ENCODE measurements around the gene VPS33A.
"Not testable (repeated sequence)": the region's sequence is repeated elsewhere in the genome, so short reads cannot be mapped to it uniquely, and the experiment has no call there.

The VPS33A gene

GRCh38 chr12:122266230-122266901, at the start of gene VPS33A:
Gene VPS33A, minus strand, starts transcription at chr12:122266494. Its CDS starts 86 bp downstream, at chr12:122266408.
- DNase-seq: peak; percentile 97

DNA sequence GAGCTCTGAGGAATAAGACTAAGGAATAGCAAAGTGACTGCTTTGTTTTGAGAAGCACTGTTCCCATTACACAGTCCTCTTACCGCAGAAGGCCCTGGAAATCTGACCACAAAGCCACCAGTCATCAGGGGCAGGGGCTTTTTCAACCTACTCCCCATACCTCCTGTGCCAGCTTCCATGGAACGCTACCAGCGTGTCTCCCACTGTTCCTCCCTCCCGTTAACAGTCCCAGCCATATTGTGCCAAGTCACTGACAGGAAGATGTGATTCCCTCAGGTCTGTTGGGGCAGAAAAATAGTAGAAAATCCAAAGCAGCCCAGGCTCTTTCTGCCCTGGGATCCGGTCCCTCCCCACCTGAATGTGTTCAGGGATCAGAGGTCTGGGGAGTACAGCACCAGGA, 46.6 kb upstream of the VPS33A start:
- no peak for DNase-seq

DNA sequence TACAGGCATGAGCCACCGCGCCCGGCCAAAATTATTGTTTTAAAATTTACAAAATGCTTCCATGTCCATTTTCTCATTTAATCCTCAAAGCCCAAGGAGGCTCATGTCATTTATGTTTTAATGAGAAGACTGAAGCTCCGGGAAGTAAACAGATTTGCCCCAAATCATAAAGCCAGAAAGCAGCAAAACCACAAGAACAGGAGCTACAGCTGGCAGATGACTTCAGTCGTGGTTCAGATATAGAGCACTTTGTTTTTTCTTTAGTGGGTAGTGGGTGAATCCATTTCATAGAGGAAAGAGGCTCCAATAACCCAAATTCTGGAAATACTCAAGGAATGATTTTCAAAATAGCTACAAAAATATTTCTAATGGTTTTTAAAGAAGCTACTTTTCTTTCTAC, 45.4 kb upstream of the VPS33A start:
- no peak for DNase-seq

- DNase-seq: no peak
Measured at GRCh38 chr12:122310626-122311333, 44.5 kb upstream of the VPS33A start.

DNA sequence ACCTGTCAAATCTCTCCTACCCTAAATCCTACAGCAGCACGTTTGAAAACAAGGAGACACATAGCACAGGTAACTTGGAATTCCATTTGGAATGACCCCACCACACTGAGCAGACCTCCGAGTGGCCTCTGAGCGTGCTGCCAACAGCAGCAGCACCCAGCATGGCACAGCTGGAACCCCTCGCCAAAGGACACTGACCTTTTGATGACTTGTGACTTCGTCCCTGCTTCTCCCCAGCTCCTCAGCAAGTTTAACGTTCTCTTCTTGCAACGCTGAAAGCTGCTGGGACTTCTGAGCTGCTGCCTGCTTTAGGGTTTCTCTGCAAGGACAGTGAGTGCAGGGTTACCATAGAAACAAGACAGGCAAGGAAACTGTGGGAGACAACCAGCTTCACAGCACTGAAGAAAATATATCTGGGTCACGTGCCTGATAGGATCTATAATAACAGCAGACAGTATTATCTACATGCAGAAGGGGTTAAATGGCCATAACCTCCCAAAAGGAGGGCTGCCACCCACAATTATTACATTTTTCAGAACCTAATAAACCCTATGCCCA, 43.3 kb upstream of the VPS33A start:
- no peak for DNase-seq

DNA sequence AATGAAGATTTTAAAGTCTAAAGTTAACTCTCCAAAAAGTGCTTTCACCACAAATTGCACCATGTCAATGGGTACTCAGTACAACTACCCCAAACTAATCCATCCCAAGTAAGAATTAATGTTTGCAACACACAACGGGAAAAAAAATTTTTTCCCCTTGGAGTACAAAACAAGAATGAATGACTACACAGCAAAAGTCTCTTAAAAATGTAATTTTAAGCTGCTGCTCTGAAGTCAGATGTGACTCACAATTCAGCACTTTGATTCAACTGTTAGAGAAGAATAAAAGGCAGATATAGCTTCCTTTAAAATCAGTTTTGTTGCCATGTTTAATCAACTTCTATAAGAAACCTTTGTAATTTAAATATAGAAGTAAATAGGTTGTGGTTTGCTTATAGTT, 42.5 kb upstream of the VPS33A start:
- DNase-seq: peak; percentile 31

- DNase-seq: no peak
Measured at GRCh38 chr12:122306407-122306806, 40.1 kb upstream of the VPS33A start.

DNA sequence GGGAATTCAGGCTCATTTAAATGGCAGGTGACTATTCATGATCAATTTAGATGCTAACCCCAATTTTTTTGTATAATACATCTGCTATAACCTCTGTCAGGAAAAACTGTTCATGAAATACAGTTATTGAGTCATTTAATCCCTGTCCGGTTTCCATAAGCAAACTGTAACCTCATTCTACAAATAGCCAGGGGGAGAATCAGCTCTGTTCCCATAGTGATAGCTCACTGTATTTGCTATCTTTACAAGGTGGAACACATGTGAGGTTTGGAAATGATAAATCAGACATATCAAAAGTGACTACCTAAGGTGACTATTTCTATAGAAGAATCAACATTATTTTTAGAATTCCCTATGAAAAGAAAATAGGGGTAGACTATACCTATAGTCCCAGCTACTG, 38.6 kb upstream of the VPS33A start:
- DNase-seq: no peak

- DNase-seq: no peak
Measured at GRCh38 chr12:122303068-122303467, 36.8 kb upstream of the VPS33A start.

GRCh38 chr12:122298071-122298748, 31.9 kb upstream of the VPS33A start:
- DNase-seq: no peak

DNA sequence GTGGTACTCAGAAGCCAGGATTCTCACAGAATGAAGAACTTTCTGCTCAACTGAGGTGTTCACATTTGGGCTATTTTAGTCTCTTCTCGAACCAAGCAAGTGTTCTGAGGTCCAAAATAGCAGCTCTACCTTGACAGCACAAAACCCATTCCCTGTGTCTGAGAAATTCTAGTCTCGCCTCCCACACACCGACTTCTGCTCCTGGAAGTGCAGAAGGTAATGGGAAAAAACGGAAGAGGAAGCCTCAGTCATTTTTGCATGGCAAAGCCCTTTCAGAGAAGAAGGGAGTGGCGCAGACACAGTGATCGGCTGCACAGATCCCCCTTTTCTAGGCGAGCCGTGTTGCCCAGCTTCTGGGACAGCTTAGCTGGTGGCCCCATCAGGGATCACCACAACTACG, 31.2 kb upstream of the VPS33A start:
- DNase-seq: no peak

GRCh38 chr12:122295877-122296276, 29.6 kb upstream of the VPS33A start:
- DNase-seq: no peak

DNA sequence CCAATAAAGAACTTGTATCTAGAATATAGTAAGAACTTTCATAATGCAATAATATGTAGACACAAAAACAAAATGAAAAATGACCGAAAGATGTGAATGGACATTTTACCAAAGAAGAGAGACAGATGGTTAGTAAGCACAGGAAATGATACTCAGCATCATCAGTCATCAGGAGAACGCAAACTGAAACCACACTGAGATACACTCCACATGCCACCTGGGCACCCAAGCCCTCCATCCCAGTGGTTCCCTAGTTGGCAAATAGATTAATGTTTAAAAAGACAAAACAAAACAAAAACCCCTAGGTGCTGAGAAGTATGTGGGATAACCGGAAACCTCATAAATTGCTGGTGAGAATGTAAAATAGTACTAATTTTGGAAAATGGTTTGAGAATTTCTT, 26.8 kb upstream of the VPS33A start:
- DNase-seq: no peak

DNA sequence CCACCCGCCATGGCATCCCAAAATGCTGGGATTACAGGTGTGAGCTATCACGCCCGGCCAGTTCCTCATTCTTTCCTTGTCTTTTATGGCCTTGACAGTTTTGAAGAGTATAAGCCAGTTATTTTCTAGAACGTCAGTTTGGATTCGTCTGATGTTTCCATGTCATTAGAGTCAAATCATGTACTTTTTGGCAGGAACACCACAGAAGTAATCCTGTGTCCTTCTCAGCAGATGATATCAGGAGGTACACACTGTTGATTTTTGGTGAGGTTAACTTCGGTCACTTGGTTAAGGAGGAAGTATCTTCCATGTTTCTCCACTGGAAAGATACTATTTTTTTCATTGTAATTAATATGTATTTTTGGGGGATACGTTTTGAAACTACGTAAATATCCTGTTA, 25.1 kb upstream of the VPS33A start:
- no peak for DNase-seq

GRCh38 chr12:122283680-122284079, 17.4 kb upstream of the VPS33A start:
- no peak for DNase-seq

GRCh38 chr12:122282061-122282460, 15.8 kb upstream of the VPS33A start:
- DNase-seq: peak; percentile 83

GRCh38 chr12:122276242-122276641, 9.9 kb upstream of the VPS33A start:
- DNase-seq: no peak

DNA sequence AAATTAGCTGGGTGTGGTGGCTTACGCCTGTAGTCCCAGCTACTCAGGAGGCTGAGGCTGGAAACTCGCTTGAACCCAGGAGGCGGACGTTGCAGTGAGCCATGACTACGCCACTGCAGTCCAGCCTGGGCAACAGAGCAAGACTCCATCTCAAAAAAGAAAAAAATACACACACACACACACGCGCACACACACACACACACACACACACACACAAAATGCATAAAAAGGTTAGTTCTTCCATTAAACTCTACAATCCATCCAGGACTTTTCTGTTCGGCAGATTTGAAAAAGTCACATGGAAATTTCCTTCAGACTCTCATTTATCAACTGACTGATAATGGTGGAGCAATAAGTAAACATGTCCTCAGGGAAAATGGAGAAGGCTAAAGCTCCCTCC, 9.2 kb upstream of the VPS33A start:
- no peak for DNase-seq

- no peak for DNase-seq
Measured at GRCh38 chr12:122265886-122266229, 436 bp downstream of the VPS33A start.

GRCh38 chr12:122265476-122265875, 818 bp downstream of the VPS33A start:
- no peak for DNase-seq

- DNase-seq: not testable (repeated sequence)
Measured at GRCh38 chr12:122260735-122261134, 5.6 kb downstream of the VPS33A start.

- not testable (repeated sequence) for DNase-seq
Measured at GRCh38 chr12:122258939-122259338, 7.4 kb downstream of the VPS33A start.

DNA sequence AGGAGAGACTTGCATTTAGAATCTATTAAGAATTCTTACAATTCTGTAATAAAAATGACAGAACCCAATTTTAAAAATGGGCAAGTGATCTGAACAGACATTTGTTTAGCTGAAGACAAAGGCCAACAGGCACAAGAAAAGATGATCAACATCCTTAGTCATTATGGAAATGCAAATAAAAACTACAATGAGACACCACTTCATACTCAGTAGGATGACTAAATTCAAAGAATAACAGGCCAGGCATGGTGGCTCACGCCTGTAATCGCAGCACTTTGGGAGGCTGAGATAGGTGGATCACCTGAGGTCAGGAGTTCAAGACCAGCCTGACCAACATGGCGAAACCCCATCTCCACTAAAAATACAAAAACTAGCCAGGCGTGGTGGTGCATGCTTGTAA, 7.8 kb downstream of the VPS33A start:
- not testable (repeated sequence) for DNase-seq

- DNase-seq: no peak
Measured at GRCh38 chr12:122250536-122250935, 15.8 kb downstream of the VPS33A start.

Measured in EL (cell line).